NCI-H1694 treated with DMSO at 0.1 percent for 48 hours (cell line): ENCODE results near the gene IL34.
"Not testable (repeated sequence)": the region's sequence is repeated elsewhere in the genome, so short reads cannot be mapped to it uniquely, and the experiment has no call there.

Experiments
- DNase-seq: peaks from one replicate; lab custom pipeline; 2025; lab: John Stamatoyannopoulos, UW

Gene IL34

GRCh38 chr16:70658921-70659320 is 12.6 kb downstream of the IL34 start:
- no peak for DNase-seq

GRCh38 chr16:70659546-70659945 is 13.2 kb downstream of the IL34 start:
- no peak for DNase-seq

- DNase-seq, result no peak
Measured at GRCh38 chr16:70659953-70660671, 13.8 kb downstream of the IL34 start.

GRCh38 chr16:70660672-70661350 is 14.5 kb downstream of the IL34 start:
- no peak for DNase-seq

GRCh38 chr16:70661534-70661917 is 15.2 kb downstream of the IL34 start:
- no peak for DNase-seq

GRCh38 chr16:70661918-70662641 is 15.7 kb downstream of the IL34 start:
- no peak for DNase-seq

- no peak for DNase-seq
Measured at GRCh38 chr16:70662991-70663523, 16.7 kb downstream of the IL34 start.

GRCh38 chr16:70663524-70664324 is 17.4 kb downstream of the IL34 start:
- DNase-seq, result no peak

- no peak for DNase-seq
Measured at GRCh38 chr16:70664325-70665112, 18.2 kb downstream of the IL34 start.

- DNase-seq, result no peak
Measured at GRCh38 chr16:70665113-70665694, 18.8 kb downstream of the IL34 start.

GRCh38 chr16:70665806-70666735 is 19.7 kb downstream of the IL34 start:
- DNase-seq, result no peak

- DNase-seq, result no peak
Measured at GRCh38 chr16:70670175-70670574, 23.8 kb downstream of the IL34 start.

- DNase-seq, result not testable (repeated sequence)
Measured at GRCh38 chr16:70670938-70671337, 24.6 kb downstream of the IL34 start.

GRCh38 chr16:70674221-70675014 is 28.1 kb downstream of the IL34 start:
- no peak for DNase-seq

GRCh38 chr16:70675851-70676513 is 29.6 kb downstream of the IL34 start:
- DNase-seq, result no peak

- DNase-seq, result no peak
Measured at GRCh38 chr16:70676675-70677498, 30.5 kb downstream of the IL34 start.

GRCh38 chr16:70677499-70678120 is 31.3 kb downstream of the IL34 start:
- DNase-seq, result no peak
